NCI-H1048 (cell line): ENCODE measurements around the gene VSIG10L2.
"Not testable (repeated sequence)": the region's sequence is repeated elsewhere in the genome, so short reads cannot be mapped to it uniquely, and the experiment has no call there.

Experiments
- DNase-seq: peaks from one replicate; lab custom pipeline; 2025; lab: John Stamatoyannopoulos, UW

The VSIG10L2 gene

DNA sequence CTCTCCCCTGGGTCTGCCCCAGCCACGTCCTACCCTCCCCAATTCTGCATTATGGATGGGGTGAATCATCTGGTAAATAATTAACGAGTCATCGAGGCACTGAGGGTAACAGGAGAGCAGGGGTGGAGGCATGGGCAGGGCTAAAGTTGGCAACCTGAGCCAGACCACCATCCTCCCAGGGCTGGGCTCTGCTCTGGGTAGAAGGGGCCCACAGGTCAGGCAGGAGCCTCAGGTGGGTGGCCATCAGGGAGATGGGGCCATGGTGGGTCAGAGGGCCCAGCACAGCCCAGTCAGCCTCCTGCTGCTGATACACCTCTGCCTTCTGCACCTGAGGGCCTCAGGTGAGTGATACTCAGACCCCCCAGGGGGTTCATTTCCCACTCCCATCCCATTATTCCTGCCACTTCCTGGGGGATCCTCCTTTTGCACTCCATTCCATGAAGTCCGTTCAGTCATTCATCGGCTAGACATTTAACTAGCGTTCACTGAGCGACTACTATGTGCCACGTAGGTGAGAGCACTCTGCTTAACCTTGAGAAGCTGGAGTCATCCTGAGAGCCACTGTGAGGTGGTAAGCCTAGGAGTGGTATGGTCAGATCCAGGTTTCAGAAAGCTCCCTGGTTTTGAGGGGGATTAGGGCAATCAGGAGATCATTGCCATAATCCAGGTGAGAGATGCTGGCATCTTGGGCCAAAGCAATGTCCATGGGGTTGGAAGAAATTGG, at the start of gene VSIG10L2:
TSS of gene VSIG10L2 (plus strand) at position 248 of the 724 bp plus-strand sequence. CDS start at position 260, 12 bp downstream.
- DNase-seq = no peak

DNA sequence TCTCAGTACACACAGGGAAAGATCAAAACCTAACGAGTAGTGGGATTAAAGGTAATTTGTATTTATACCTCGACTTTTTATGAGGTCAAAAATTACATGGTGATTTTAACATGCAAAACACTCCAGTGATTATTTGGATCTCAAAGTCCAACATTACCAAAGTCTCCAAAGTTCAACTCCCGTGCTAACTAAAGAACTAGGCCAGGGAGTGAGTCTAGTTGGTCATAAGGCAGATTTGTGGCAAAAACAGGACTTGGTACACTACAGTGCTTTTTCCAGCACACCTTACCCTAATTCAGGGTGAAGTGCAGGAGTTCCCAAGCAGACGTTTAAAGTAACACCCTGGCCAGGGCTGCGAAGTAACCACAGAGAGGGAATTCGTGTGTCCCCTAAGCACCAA, 44.0 kb upstream of the VSIG10L2 start:
- DNase-seq = no peak

- DNase-seq = no peak
Observed at GRCh38 chr11:125902277-125902926, 43.4 kb upstream of the VSIG10L2 start.

DNA sequence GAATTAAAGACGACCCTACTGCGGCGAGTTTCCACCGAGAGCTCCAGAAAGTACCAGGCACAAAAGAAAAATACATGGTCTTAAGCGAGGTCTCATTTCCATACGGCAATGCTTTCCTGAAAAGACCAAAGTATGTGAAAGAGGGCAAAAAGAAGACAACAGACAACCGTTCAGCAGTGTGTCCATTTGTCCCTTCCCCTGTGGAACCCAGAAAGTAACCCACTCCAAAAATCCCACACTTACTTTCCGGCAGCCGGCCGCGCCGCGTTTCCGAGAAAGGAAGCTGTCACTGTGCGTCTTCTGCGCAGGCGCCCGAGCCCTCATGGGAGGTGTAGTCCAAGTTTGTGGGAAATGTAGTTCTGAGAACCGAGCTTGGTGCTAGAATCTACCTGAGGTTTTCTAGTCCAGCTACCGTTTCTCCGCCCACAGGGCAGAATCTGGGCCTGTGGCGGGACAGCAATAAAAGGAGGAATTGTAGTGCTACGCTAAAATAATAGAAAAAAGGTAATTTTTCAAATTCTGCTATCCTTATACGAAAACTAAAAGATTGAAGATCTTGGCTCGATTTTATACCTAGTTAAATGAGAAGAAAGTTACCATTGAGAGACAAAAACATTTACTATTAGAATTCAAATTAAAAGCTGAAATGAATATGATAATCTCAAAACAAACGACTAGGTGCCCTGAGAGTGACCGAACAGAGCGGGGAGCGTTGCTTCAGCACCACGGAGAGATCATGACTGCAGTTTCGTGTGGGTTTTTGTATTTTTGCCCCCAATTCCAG, 42.7 kb upstream of the VSIG10L2 start, which contains the start of gene PUS3:
TSS of gene PUS3 (minus strand) at position 280 of the 784 bp plus-strand sequence. CDS start 6,922 bp downstream, outside the sequence.
- DNase-seq = peak; percentile 81

DNA sequence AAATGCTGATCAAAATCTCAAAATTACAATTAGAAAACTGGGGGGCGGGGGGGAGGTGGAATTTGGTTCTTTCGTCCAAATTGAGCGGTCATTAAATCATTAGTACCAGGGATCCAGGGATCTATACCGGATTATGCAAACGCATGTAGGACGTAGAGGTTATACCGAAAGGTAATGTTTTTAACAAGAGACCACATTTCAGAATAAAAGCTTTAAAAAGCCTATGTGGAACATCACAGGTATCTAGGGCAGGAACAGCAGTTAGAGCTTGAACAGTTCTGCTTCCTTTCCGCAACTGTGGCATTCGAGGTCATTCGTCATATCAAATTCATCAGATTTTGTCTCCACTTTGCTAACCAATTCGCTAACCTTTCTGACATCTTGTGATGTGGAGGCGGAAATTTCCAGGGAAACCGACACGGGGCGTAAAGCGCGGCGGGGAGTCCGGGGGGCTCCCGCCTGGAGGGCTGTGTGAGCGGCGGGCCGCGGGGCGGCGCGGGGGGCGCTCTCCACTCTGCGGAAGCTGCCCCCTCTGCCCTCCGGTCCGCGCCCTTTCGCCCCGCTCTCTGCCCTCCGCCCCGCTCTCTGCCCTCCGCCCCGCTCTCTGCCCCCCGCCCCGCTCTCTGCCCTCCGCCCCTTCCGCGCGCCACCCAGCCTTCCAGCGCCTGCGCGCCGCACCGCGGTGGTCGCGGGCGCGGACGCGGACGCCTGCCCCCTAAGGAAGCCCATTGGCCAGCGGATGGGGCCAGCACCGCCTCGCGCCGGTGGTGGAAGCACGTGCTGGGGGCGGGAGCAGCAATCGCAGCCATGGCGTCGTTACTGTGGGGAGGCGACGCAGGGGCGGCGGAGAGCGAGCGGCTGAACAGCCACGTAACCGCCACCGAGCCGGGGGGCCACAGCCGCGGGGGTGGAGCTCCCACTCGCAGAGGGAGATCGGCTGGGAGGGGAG, 41.9 kb upstream of the VSIG10L2 start, which contains the start of gene DDX25:
TSS of gene DDX25 (plus strand) at position 798 of the 949 bp plus-strand sequence. CDS start at position 808, 10 bp downstream.
- DNase-seq = no peak

DNA sequence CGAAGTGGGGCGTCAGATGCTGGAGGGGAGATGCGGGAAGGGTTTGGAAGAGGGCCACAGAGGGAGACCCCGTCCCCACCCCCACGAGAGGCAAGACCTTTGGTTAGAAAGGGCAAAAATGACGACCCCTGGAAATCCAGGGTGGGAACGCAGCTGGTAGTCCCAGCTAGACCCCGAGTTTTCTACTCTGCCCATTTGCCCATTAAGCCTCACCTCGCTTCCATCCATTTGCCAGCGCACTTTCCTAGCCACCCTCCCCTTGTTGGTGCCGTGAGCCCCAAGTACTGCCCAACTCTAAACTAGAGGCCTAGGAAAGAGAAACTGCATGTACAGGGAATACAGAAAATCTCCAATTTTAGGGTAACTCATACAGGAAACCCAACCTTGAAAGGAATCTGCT, 41.2 kb upstream of the VSIG10L2 start:
- DNase-seq = no peak

- no peak for DNase-seq
Observed at GRCh38 chr11:125910226-125910849, 35.5 kb upstream of the VSIG10L2 start.

- DNase-seq = not testable (repeated sequence)
Observed at GRCh38 chr11:125914601-125915000, 31.2 kb upstream of the VSIG10L2 start.

DNA sequence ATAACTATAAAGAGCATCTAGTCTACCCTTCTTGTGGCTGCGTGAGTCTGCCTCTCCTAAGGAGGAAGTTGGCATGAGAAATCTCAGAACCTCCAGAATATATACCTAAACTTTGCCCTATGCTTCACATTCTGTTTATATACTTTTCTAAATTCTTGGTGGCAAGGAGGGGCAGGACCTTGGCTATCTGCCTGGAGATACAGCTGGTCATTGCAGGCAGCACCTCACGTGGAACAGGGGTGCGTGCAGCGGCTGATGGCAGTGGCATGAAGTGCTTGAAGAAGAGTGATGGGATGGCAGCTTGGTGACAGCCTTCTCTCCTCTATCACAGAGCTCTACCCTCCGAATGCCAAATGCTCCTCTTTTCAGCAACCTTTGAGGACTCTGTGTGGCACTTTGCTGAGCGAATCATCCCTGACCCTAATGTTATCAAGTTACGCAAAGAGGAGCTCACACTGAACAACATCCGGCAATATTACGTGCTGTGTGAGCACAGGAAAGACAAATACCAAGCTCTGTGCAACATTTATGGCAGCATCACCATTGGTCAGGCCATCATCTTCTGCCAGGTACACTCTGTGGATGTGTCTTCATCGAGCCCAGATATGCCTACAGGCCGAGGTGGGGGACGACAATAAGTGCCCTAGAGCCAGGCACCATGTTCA, 29.0 kb upstream of the VSIG10L2 start:
- DNase-seq = no peak

DNA sequence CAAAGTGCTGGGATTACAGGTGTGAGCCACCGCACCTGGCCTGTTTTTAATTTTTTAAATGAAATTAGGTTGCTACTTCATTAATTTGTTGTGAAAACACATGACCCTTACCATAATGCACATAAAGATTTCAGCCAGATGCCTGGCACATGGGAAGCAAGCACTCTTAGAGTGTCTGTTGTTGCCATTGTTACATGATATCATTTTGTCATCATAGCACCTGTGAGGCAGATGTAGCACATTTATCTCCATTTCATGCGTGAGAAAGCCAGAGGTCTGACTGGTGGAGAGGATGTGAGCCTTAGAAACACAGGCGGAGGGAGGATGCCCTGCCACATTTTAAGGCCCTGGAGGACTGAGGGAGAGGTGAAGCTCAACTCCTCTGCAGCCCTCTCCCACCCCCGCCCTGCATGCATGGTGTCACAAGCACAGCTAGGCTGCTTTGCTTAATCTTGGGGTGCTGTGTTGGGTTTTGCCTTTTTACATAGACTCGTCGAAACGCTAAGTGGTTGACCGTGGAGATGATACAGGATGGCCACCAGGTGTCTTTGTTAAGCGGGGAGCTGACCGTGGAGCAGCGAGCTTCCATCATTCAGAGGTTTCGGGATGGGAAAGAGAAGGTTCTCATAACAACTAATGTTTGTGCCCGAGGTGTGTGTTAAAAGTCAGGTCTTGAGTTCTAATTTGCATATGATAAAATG, 27.6 kb upstream of the VSIG10L2 start:
- no peak for DNase-seq

- no peak for DNase-seq
Observed at GRCh38 chr11:125921042-125921441, 24.8 kb upstream of the VSIG10L2 start.

GRCh38 chr11:125922156-125922555, 23.7 kb upstream of the VSIG10L2 start:
- DNase-seq = no peak

GRCh38 chr11:125923012-125923579, 22.7 kb upstream of the VSIG10L2 start:
- DNase-seq = peak; percentile 40

- no peak for DNase-seq
Observed at GRCh38 chr11:125923633-125924032, 22.2 kb upstream of the VSIG10L2 start.

GRCh38 chr11:125924384-125925007, 21.3 kb upstream of the VSIG10L2 start:
- no peak for DNase-seq

GRCh38 chr11:125925247-125925740, 20.6 kb upstream of the VSIG10L2 start:
- no peak for DNase-seq

- DNase-seq = no peak
Observed at GRCh38 chr11:125925804-125926203, 20.0 kb upstream of the VSIG10L2 start.

DNA sequence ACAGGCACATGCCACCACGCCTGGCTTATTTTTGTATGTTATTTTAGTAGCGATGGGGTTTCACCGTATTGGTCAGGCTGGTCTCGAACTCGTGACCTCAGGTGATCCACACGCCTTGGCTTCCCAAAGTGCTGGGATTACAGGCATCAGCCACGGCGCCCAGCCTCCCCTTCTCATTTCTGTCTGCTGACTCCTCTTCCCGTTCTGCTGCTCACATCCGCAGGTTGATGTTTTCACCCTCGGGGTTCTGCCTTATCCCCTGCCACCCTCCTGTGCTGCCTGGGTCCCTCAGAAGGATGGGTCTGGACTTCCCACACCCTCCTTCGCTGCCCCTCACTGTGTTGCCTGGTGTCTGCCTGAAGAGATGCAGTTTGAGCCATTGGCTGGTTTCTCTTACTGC, 19.2 kb upstream of the VSIG10L2 start:
- no peak for DNase-seq
